ENCODE data around the gene GPR152.
A peak's percentile ranks its signal among the peaks of the same experiment; 100 is the strongest.
"Not testable (repeated sequence)": the region's sequence is repeated elsewhere in the genome, so short reads cannot be mapped to it uniquely, and the experiment has no call there.

The GPR152 gene

GRCh38 chr11:67489885-67490726 lies 37.6 kb upstream of the GPR152 start:
- FAIRE-seq, result peak; percentile 72

GRCh38 chr11:67489203-67489884 lies 36.8 kb upstream of the GPR152 start:
- FAIRE-seq (peak; percentile 16), DNase-seq (ENCODE audit: insufficient read length, low spot score) (no peak)

More at GRCh38 chr11:67489885-67490726, 37.6 kb upstream of the GPR152 start:
- DNase-seq (ENCODE audit: insufficient read length, low spot score), result no peak

- FAIRE-seq (no peak), DNase-seq (ENCODE audit: insufficient read length, low spot score) (no peak)
Observed at GRCh38 chr11:67486481-67487195, 34.1 kb upstream of the GPR152 start.

GRCh38 chr11:67485873-67486361 lies 33.4 kb upstream of the GPR152 start:
- DNase-seq (ENCODE audit: insufficient read length, low spot score); FAIRE-seq: not testable (repeated sequence)

GRCh38 chr11:67484847-67485311 lies 32.4 kb upstream of the GPR152 start:
- DNase-seq (ENCODE audit: insufficient read length, low spot score), result no peak
- no peak for FAIRE-seq

- FAIRE-seq (peak; percentile 69), DNase-seq (ENCODE audit: insufficient read length, low spot score) (no peak)
Observed at GRCh38 chr11:67483831-67484665, 31.5 kb upstream of the GPR152 start.

- DNase-seq (ENCODE audit: insufficient read length, low spot score) (peak; percentile 100), FAIRE-seq (peak; percentile 96)
Observed at GRCh38 chr11:67482827-67483798, 30.6 kb upstream of the GPR152 start, which contains the start of gene AIP. TSS of gene AIP (plus strand) at chr11:67483026. CDS start at chr11:67483159, 133 bp downstream.

GRCh38 chr11:67482275-67482826 lies 29.8 kb upstream of the GPR152 start:
- FAIRE-seq (no peak), DNase-seq (ENCODE audit: insufficient read length, low spot score) (no peak)

- DNase-seq (ENCODE audit: insufficient read length, low spot score); FAIRE-seq: not testable (repeated sequence)
Observed at GRCh38 chr11:67477344-67478050, 25.0 kb upstream of the GPR152 start.

- DNase-seq (ENCODE audit: insufficient read length, low spot score); FAIRE-seq: not testable (repeated sequence)
Observed at GRCh38 chr11:67476692-67477091, 24.2 kb upstream of the GPR152 start.

DNA sequence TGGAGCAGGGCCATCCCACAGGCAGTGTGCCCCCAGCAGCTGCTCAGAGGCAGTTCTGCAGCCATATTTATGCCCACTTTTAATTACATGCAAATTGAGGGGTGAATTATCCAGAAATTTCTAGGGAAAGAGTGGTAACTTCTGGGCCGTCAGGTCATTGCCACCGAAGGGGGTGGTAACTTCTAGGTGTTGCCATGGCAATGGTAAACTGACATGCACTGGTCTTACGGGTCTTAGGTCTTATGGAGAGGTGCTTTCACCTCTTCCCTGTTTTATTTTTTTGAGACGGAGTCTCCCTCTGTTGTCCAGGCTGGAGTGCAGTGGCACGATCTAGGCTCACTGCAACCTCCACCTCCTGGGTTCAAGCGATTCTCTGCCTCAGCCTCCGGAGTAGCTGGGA lies 20.4 kb upstream of the GPR152 start:
- FAIRE-seq, result no peak
- no peak for DNase-seq (ENCODE audit: insufficient read length, low spot score)

DNA sequence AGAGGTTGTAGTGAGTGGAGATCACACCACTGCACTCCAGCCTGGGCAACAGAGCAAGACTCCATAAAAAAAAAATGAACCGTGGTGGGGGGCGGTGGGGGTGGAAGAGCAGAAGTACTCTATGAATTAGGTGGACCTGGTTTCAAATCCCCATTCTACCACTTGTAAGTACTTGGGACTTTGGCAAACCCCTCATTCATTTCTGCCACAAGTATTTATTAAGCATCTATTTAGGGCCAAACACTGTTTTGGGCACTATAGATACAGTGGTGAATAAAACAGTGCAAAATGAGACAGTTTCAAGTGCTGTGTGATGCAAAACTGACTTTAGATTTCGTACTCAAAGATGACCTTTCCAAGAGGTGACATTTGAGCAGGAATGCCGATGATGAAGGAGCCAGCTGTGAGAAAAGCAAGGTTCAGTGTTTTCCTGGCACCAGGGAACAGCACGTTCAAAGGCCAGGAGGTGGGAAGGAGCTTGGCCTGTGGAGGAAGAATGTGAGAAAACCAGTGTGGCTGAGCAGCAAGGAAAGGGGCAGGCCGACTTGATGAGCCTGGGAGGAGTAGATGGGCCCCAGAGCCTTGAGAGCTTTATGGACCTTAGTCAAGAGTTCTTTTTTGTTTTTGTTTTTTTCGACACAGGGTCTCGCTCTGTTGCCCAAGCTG lies 17.9 kb upstream of the GPR152 start:
- no peak for FAIRE-seq
- DNase-seq (ENCODE audit: insufficient read length, low spot score), result no peak

DNA sequence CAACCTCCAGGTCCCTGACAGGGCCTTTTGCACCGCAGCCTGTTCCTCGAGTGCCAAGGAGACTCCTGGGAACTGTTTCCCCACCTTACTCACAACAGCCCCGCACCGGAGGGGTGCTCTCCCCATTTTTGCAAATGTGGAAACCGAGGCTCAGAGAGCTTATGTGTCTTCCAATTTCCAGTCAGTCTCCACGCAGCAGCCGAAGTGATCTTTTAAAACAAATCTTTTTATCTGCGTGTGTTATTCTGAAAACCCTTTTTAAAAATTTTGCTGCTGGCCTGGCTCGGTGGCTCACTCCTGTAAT lies 16.9 kb upstream of the GPR152 start:
- no peak for DNase-seq (ENCODE audit: insufficient read length, low spot score)
- FAIRE-seq, result no peak

DNA sequence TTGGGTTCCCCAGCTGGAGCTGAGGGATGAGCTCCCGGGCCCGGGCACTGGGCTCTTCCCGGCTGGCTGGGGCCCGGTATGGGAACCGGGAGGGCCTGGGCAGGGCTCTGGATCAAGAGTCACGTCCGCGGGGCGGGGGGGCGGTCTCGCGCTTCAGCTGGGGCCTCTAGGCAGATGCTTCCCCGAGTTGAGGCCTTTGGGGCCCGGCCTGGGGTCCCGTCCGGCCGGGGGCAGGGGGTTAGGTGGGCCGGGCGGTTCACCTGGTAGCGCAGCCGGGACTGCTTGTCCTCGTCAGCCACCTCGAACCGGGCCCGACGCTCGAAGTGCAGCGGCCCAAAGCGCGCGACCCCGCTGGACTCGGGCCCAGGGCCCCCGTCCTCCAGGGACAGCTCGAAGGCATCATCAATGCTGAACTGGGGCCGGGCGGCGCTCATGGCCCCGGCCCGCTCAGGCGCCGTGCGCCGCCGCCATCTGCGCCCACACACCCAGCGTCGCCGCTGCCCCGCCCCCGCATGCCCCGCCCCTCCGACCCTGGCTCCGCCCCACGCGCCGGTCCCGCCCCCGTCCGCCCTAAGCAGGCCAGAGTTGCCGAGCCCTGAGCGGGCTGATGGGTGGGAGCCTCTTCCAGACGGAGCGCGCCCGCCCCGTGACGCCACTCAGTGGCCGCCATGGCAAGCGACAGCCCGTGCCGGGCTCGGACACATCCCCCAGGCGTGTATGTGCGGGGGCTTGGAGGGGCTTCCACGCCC lies 16.4 kb upstream of the GPR152 start, which contains the start of gene TMEM134:
Gene TMEM134, minus strand, starts transcription at position 493 of the 749 bp plus-strand sequence. Its CDS starts 59 bp downstream, at position 434.
- FAIRE-seq, result peak; percentile 96
- DNase-seq (ENCODE audit: insufficient read length, low spot score), result peak; percentile 98

DNA sequence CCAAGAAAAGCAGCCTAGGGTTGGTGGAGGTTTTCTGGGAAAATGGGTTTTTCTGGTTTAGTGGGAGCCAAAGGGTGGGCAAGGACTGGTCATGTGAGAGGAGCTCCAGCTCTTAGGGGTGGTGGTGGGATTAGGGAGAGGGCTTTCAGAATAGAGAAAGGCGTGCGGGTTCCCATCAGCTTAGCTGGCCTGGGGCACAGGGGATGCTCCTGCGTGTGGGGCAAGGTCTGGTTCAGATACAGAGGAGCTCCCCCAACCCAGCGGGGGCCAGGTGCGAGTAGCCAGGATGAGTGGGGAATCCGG lies 15.9 kb upstream of the GPR152 start:
- DNase-seq (ENCODE audit: insufficient read length, low spot score) (no peak), FAIRE-seq (no peak)

- DNase-seq (ENCODE audit: insufficient read length, low spot score), result no peak
- no peak for FAIRE-seq
Observed at GRCh38 chr11:67468056-67468455, 15.5 kb upstream of the GPR152 start.

Data from HTR-8/SVneo (cell line).